ENCODE data around the gene DMWD.

DNA sequence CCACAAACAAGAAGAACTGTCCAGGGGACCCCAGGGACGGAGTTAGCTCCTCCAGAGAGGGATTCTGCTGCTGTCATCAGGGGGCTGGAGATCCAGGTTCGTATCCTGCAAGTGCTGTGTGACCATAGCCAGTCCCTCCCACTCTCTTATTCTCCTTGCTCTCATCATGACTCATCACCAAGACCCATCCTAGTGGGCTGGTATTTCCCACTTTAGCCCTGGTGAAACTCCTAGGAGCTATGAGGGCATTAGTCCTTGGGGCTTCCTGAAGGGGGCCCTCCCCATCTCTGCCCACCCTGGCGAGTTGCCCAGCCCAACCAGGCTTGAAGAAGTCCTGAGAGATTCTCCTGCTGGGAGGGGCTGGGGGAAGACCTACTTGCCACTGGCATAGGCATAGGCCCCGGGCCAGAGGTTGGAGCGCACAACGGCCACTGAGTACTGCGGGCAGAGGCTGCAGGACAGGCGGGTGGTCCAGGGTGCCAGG lies 7.5 kb upstream of the DMWD start:
- no peak for TF ChIP-seq TAF1 (IDR thresholded peaks at IDR 0.05; ENCODE audit: borderline replicate concordance, low read depth, low read length)
- no peak for TF ChIP-seq POLR2AphosphoS5 (IDR thresholded peaks at IDR 0.05; ENCODE audit: low read depth, low read length)
- TF ChIP-seq POLR2A (IDR thresholded peaks at IDR 0.05; ENCODE audit: low read depth, low read length), result no peak

All from GM12892 (cell line).